Stimulated activated CD4-positive, alpha-beta T cell treated with anti-CD3 and anti-CD28 coated beads, TNF-alpha, amount 100 ng/mL, for 24 hours (primary cell): ENCODE results near the gene NUP210.
"Not testable (repeated sequence)": the region's sequence is repeated elsewhere in the genome, so short reads cannot be mapped to it uniquely, and the experiment has no call there.

Experiments used
- DNase-seq, 3 experiments: peaks; one replicate each; pipeline ENCODE4 v3.0.0-alpha.2; 2020; ENCODE audit warnings: low read depth in 3 of 3

Gene NUP210

DNA sequence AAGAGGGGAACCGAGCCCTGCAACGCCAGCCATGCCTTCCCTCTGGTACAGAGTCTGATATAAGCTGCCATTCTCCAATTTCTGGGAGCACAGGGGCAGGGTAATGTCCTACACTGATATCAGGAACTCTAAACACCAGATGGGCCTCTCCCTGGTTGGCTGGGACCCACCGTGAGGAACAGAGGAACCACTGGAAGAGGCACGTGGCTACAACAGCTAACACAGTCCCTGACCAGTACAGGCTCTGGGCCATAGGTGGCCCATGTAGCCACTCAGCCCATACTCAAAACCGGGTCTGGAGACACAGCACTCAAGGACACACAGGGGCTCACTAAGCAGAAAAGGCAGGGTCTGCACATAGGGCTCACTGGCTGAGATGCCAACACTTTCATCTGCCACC is 13.9 kb downstream of the NUP210 start:
- no peak for DNase-seq

DNA sequence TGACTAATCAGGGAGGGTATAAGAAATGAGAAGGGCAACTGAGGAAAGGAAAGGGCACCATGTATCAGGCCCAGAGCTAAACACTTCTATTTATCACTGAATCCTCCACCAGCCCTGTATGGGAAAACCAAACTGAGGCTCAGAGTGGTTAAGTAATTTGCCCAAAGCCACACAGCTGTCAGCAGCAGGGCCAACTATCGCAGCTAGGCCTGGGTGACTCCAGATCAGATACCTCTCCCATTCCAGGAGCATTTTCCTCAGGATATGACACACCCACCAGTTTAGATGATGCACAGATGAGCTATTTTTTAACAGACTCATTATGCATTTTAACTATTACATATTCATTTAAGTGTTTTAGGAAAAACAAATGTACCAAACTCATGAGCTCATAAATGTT is 14.5 kb downstream of the NUP210 start:
- DNase-seq: no peak

DNA sequence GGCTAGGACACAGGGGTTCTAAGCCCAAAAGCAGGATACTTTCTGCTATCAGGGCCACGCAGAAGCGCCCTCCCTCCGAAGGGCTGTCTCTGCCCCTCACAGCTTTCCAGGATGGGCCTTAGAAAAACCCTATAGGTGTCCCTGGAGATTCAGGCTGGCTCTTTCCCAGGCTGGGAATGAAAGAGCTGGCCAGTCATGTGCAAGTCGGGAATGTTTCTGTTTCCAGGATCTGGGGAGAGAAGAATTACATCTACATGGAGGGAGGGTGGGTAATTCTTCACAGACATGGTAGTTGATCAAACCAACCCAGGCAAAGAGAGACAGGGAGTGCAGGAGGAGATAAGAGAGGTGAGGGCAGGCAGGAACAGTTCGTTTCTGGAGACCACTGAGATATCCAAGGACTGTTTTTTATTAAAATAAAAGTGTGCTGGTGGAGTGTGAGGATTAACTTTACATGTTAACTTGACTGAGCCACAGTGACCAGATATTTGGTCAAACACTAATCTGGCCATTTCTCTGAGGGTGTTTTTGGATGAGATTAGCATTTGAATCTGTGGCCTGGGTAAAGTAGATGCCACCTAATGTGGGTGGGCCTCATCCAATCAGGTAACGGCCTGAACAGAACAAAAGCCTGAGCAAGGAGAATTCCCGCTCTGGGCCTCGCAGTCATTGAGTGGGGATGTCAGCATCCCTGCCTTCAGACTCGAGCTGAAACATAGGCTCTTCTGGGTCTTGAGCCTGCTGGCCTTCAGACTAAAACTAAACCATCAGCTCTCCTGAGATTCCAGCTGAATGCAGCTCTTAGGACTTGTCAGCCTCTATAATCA is 15.3 kb downstream of the NUP210 start:
- DNase-seq: no peak

DNA sequence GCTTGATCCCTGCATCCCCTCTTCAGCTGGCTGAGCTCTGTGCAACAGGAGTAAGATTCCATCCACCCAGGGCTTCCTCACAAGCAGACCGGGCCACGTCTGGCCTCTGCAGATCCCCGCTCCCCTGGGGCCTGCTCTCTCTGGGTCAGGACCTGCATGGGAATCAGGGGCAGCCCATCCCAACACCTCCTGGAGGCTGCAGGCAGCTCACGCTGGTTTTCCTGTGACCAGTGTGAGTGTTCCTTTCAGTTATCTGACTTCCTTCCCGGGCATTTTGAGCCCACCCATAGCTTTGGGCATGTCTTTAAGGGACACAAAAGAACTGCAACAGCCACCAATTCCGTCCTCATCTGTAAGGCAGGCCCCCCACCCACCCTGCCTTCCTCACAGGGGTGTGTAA is 16.3 kb downstream of the NUP210 start:
- no peak for DNase-seq

DNA sequence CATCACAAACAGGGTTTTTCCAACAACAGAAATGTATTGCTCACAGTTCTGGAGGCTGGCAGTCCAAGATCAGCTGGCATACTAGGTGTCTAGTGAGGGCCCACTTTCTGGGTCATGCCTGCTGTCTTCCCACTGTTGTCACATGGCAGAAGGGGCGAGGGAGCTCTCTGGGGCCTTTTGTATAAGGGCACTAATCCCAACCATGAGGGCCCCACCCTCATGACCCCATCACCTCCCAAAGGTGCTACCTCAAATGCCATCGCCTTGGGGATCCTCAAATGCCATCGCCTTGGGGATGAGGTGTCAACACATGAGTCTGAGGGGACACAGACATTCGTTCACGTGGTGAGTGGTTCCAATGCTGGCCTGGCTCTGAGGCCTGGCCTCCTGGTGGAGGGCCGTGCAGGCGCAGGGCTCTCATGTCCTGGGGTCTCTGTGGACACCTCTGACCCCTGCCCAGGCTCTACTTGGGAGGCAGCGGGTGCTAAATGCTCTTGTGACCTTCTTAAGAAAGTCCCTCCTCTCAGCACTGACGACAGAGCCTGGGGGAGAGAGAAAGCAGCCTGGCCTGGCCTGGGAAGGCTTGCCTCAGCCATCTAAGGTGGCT is 16.8 kb downstream of the NUP210 start:
- no peak for DNase-seq

DNA sequence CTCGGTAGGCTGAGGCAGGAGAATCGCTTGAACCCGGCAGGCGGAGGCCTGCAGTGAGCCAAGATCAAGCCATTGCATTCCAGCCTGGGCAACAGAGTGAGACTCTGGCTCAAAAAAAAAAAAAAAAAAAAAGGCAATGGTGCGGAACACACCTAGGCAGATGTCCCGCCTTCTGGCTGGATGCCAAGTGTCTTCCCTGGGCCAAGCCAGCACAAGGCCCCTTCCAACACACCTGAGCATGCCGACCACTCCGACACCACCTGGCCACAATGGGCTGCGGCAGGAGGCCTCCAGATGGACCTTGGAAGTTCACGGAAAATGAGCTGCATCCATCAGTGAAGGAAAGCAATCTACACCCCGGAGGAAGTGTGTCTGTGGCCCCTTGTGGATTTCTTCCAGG is 19.0 kb downstream of the NUP210 start:
- no peak for DNase-seq

DNA sequence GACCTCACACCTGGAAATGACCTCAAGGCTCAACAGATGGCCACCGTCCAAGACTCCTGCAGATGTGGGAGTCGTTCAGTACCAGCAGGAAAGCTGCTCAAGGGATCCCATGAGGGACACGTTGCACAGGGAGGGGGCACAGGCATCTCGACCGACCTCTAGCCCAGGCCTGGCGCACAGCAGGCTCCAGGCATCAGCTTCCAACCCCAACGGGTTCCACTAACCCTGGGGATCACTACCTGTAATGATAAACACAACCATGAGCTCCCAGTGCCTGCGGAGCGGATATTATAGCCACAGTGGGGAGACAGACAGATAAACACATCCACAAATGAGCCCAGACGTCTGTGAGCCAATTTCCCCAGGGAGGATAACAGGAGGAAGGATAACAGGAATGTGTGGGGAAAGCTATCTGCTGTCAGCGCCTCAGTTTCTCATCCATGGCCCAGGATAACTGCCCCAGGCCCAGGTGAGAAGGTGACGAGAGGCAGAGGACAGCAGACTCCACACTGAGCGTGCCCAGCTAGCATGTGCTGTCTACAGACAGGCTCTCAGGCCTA is 19.9 kb downstream of the NUP210 start:
- no peak for DNase-seq

DNA sequence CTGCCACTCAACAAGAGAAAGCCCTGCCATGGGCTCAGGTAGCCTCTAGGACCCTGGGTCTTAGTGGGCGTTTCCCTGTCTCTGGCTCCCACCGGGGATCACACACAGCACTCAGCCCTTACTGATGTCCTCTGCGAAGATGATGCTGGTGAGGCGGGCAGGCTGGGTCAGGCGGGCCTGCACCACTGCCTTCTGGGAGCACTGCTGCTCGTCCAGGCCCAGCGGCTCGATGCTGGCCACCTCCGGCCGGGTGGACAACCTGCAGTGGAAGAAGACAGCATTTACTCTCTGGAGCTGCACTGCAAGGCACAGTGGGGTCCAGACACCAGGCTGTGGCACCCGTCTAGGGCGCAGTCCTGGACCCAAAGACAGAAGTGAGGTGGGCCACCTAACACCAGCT is 20.5 kb downstream of the NUP210 start:
- DNase-seq: no peak

DNA sequence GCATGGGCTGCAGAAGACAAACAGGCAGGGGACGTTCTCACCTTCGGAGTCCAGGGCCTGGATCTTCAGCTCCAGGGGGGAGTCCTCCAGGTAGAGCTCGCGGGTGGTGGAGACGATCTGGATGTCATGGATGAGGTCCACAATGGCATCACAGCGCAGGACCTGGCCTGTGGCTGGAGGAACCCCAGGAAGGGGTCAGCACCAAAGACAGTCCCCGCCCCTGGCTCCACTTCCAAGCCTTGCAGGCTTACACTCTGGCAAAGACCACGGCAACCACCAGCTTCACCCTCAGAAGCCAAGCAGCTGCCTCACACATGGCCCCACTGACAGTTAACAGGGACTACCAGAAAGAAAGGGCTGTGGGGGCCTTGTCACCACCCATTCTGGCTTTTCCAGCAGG is 22.8 kb downstream of the NUP210 start:
- DNase-seq: no peak

DNA sequence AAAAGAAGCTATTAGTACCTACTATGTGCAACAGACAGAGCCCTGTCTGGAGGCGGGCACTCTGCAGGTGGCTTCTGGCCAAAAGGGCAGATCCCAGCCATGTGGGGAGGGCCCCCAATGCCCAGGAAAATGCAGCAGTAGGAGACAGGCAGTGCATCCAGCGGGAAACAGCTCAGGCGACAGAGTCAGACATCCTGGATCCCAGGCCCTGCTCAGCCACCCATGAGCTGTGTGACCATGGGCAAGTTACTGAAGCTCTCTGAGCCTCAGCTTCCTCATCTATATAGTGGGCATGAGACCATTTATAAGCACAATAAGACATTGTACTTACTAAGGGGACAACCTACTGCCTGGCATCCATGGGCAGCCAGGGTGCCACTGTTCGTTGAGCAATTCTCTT is 25.8 kb downstream of the NUP210 start:
- no peak for DNase-seq

DNA sequence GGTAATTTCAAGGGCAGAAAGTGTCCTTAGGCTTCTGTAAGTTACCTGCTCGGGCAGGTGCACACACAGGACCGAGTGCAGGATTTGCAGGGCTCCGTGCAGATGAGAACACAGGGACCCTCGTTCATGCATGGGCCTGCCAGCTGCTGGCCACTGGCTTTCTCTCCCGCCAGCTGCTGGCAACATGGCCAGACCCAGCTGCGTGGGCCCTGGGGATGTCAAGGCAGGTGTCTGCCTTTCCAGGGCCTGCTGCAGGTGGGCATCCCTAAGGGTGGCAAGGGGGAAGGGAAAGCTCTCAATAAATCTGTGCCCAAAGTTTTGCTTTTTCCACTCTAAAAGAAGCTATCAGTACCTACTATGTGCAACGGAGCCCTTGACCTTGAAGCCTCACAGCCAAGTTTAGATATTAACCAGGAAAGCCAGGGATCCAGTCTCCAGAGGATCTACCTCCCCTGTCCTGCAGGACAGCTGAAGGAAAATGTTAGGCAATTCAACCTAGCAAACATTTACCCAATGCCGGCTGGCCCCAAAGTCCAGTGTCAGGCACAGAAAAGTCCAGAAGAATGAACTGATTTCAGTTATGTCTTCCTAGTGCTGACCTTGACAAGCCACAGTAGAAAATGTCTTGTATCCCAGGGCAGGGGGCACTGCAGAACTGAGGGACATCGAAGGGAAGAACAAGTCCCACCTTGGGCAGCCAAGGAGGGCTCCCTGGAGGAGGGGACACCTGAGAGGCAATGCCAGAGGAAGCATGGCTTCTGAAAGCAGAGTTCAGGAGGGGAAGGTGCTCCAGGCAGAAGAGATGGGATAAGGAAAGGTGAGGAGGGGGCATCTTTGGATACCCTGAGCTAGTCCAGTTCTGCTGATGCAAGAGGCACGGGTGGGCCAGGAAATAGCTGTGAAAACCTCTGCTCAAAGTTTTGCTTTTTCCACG is 26.4 kb downstream of the NUP210 start:
- DNase-seq: no peak

DNA sequence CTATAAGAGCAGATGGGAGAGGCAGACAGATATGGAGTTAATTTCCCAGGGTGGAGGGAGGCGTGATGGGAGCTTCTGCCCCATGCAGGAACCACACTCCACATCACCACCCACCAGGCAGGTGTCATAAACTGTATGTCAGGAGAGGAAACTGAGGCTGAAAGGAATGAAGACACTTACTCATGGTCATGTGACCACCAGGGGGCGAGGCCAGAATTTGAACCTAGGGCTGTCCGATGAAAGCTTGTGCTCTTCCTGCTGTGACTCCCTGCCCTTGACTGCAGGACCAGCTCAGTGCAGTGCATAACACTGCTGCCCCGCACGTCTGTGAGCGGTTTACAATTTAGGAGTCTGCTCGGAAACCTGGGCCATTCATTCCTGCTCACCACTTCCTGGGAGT is 28.8 kb downstream of the NUP210 start:
- DNase-seq: no peak

DNA sequence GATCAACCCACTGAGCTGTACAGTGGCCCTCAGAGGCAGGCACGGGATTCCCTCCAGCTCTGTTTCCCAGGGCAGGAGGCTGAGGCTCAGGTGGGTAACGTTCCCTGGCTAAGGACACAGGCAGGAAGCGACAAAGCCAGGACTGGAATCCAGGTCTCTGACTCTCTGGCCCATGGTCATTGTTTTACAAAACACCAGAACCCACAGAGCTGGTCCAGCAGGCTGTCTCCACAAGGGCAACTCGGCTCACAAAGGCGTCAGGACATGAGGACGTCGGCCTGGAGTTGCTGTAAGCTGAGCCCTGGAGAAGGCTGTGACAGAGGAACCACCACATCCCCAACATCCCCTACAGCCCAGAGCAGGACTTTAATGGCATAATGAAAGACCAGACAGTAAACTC is 30.7 kb downstream of the NUP210 start:
- no peak for DNase-seq

DNA sequence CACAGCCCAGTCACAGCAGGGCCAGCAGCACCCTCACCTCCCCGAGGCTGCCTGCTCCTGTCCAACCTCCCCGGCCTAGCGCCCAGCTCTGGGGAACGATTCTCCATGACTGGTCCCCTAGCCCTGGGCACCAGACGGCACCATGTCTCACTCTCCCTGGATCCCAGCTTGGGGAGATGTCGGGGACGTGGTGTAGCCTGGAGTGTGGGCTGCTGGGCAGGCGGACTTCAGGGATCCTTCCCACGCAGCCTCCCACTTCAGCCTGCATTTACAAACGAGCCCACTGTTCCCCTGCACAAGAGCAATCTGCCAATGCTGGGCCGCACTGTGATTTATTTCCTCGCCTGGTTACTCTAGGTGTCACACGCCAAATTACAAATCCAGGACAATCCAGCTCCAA is 31.3 kb downstream of the NUP210 start:
- DNase-seq: no peak

DNA sequence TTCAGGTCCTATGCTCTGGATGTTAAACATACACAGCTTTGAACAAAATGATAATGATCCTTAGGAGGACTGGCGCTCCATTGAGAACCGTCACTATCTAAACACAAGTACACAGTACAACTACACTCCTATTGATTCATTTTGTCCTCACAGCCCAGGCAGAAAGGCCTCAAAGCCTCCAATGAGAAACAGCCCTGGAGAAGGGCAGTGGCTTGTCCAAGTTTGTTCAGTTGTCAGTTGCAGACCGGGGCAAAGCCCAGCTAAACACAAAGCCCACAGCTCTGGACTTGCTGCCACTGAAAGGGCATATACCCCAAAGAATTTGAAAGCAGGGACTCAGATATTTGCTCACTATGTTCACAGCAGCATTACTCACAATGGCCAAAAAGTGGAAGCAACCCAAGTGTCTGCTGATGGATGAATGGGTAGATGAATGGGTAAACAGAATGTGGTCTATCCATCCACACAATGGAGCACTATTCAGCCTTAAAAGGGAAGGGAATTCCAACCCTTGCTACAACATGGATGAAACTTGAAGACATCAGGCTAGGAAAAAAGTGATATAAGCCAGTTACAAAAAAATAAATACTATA is 34.7 kb downstream of the NUP210 start:
- DNase-seq: no peak

DNA sequence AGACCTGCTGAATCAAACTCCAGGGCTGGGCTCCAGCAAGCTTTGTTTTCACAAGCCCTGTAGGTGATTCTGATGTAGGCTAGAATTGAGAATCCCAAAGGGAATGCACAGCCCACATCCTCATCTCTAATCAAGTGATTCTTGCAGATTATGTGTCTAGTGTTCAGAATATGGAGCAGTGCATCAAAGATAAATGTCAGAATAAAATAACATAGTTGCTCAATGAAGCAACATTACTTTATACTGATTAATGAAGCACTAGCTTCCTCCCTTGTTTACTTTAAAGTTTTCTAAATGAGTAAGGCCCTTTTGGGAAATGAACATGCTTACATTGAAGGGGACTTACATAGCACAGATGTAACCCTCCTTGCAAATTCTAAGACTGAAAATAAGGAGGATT is 39.2 kb downstream of the NUP210 start:
- no peak for DNase-seq

DNA sequence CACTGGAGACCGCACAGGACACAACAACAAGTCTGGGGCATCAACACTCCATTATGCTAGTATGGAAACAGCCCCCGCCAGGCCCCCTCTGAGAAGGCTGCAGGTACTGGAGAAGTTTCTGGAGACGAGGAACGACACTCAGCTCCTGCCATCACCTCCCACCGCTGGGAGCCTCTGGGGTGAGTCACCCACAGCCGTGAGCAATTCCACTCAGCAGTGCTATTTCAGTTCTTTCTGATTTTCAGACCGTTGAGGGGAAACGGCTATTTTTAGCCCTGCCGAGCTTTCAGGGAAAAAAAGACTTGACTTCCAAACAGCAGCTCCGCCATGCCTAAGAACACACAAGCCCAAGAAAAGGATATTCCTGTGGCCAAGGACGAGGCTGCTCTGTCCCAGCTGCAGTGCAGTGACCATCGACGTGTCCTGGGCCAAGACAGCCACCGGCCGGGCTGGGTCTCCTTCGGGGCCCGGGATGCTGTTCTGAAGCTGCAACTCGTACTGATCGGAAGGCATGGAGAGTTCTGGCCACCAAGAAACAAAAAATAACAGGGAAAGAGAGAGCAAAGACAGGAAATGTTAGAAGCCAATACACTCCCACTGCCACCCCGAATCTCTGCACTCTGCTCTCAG is 40.8 kb downstream of the NUP210 start:
- no peak for DNase-seq

DNA sequence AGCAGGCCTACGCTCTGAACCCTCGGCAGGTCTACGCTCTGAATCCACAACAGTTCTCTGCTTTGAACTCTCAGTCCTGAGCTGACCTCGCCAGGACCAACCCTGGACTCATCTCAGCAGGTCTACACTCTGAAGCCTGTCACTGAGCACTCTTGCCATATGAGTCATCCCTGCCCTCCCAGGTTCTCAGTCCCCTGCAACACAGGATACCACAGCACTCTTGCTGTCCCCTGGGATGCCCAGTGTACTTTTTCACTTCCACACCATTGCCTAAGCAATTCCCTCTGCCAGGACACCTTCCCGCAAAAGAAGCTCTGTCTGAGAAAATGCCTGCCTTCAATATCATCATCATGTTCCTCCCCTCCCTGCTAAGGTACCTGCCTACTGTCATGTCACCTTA is 42.0 kb downstream of the NUP210 start:
- no peak for DNase-seq

DNA sequence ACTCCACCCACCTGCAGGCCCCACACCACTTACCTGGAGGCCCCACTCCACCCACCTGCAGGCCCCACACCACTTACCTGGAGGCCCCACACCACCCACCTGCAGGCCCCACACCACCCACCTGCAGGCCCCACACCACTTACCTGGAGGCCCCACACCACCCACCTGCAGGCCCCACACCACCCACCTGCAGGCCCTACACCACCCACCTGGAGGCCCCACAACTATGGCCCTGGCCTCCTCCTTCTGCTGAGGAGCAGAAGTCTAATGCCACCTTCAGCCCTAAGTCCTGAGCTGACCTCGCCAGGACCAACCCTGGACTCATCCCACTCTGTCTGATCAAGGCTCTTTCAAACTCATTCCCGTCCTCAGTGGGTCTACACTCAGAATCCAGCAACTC is 42.4 kb downstream of the NUP210 start:
- not testable (repeated sequence) for DNase-seq

DNA sequence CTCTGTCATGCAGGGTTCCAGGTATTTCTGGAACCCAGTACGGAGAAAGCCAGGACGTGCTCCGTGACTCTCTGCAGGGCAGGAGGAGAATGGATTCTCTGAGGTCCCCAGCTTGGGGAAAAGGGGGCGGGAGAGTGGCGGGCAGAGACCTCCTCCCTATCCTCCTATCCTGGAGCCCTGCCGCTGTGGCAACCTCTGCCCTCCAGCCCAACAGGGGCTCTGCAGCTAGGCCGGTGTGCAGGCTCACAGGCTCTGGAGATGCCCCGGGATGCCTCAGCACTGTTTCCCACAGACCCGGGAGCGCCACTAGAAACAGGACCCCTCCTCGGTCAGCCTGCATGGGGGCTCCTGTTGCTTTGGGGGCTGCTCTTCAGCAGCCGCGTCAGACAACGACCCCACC is 43.1 kb downstream of the NUP210 start:
- no peak for DNase-seq

DNA sequence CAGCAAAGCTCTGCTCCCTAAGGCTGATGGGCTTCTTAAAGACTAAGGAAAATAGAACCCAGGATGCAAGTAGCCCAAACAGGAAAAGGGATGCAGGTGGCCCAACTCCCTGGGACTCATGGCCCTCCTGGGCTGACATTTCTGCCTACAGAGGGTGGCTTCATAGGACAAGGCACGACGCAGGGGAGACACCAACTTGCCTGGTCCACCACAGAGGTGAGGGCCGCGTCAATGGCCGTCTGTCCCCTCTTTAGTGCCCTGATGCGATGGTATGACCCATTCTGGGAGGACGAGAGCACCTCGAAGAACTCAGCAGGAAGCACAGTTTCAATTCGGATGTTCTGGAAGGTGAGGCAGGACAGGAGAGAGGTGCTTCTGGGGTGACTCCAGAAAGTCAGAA is 44.0 kb downstream of the NUP210 start:
- no peak for DNase-seq
